ENCODE measurements around the gene CDYL2.

GRCh38 chr16:80705596-80705995, 98.8 kb downstream of the CDYL2 start:
- TF ChIP-seq POLR2A (IDR thresholded peaks at IDR 0.05) (no peak), CTCF (IDR thresholded peaks at IDR 0.05) (no peak)
